ENCODE results near the gene CMIP. TPM values are rescaled to one million over a fixed set of nuclear protein-coding genes. Genes with fewer than 3 reads are reported as not detected.

CMIP gene
- total RNA-seq, 1 donor from 2014 or later = 6.6 TPM

GRCh38 chr16:81679721-81680430 lies 235.3 kb downstream of the CMIP start:
- Histone ChIP-seq H3K4me3 (no peak overlapping the region), H3K79me2 (ENCODE audit: low read depth) (no peaks in the 10 kb centered on the region), H3K4me1 (no peaks in the 10 kb centered on the region), H3K9ac (no peak overlapping the region), H3F3A (ENCODE audit: low read depth) (no peaks in the 10 kb centered on the region), H3K27ac (no peak overlapping the region), H3K36me3 (no peaks in the 10 kb centered on the region), H3K4me2 (no peak overlapping the region), H2AFZ (replicated peaks) (no peak overlapping the region), H3K9me3 (ENCODE audit: low read depth) (no peaks in the 10 kb centered on the region), H3K27me3 (no peaks in the 10 kb centered on the region), H4K20me1 (ENCODE audit: low read depth) (peaks cover 8% of the 10 kb centered on the region)
- no peak for DNase-seq (ENCODE audit: low spot score)
- Mint-ChIP-seq H3K9me3 (no peaks in the 10 kb centered on the region), H3K4me3 (no peak overlapping the region), H3K27me3 (ENCODE audit: insufficient read depth, low read depth) (no peaks in the 10 kb centered on the region), H3K27ac (no peak overlapping the region), H3K4me1 (no peaks in the 10 kb centered on the region), H3K36me3 (peaks cover 22% of the 10 kb centered on the region)
- no peak for TF ChIP-seq EZH2 (IDR thresholded peaks at IDR 0.05)
- no peak for TF ChIP-seq CTCF (IDR thresholded peaks at IDR 0.05)
- no peak for TF ChIP-seq EZH2phosphoT487 (IDR thresholded peaks at IDR 0.05)

- H4K20me1 ChIP-seq (ENCODE audit: low read depth) = peaks cover 5% of the 10 kb centered on the region
- H3K4me1 Mint-ChIP-seq = no peaks in the 10 kb centered on the region
- H3K9me3 ChIP-seq (ENCODE audit: low read depth) = no peaks in the 10 kb centered on the region
- H3K79me2 ChIP-seq (ENCODE audit: low read depth) = no peaks in the 10 kb centered on the region
- H3K27me3 Mint-ChIP-seq (ENCODE audit: insufficient read depth, low read depth) = no peaks in the 10 kb centered on the region
- H3K9me3 Mint-ChIP-seq = no peaks in the 10 kb centered on the region
- no peak overlapping the region for H2AFZ ChIP-seq (replicated peaks)
- H3F3A ChIP-seq (ENCODE audit: low read depth) = no peaks in the 10 kb centered on the region
- H3K27me3 ChIP-seq = no peaks in the 10 kb centered on the region
- H3K36me3 Mint-ChIP-seq = peaks cover 22% of the 10 kb centered on the region
- no peak overlapping the region for H3K4me3 Mint-ChIP-seq
- no peak overlapping the region for H3K9ac ChIP-seq
- H3K4me3 ChIP-seq = no peak overlapping the region
- H3K27ac Mint-ChIP-seq = no peak overlapping the region
- no peaks in the 10 kb centered on the region for H3K36me3 ChIP-seq
- no peak for DNase-seq (ENCODE audit: low spot score)
- H3K4me1 ChIP-seq = no peaks in the 10 kb centered on the region
- no peak overlapping the region for H3K27ac ChIP-seq
- TF ChIP-seq CTCF (IDR thresholded peaks at IDR 0.05) (no peak), EZH2 (IDR thresholded peaks at IDR 0.05) (no peak), EZH2phosphoT487 (IDR thresholded peaks at IDR 0.05) (no peak)
- no peak overlapping the region for H3K4me2 ChIP-seq
These were observed 236.1 kb downstream of the CMIP start for GRCh38 chr16:81680444-81681275.

GRCh38 chr16:81681311-81681710 lies 236.7 kb downstream of the CMIP start:
- Histone ChIP-seq H3K4me1 (no peaks in the 10 kb centered on the region), H3K9ac (no peak overlapping the region), H3K36me3 (no peaks in the 10 kb centered on the region), H3K9me3 (ENCODE audit: low read depth) (no peaks in the 10 kb centered on the region), H3K4me2 (no peak overlapping the region), H3K4me3 (no peak overlapping the region), H3K27ac (no peak overlapping the region), H3K79me2 (ENCODE audit: low read depth) (no peaks in the 10 kb centered on the region), H3K27me3 (no peaks in the 10 kb centered on the region), H2AFZ (replicated peaks) (no peak overlapping the region), H3F3A (ENCODE audit: low read depth) (no peaks in the 10 kb centered on the region), H4K20me1 (ENCODE audit: low read depth) (no peaks in the 10 kb centered on the region)
- no peaks in the 10 kb centered on the region for H3K4me1 Mint-ChIP-seq
- no peak for TF ChIP-seq EZH2 (IDR thresholded peaks at IDR 0.05)
- TF ChIP-seq CTCF (IDR thresholded peaks at IDR 0.05) = no peak
- TF ChIP-seq EZH2phosphoT487 (IDR thresholded peaks at IDR 0.05) = no peak
- H3K27ac Mint-ChIP-seq = no peak overlapping the region
- DNase-seq (ENCODE audit: low spot score) = no peak
- no peaks in the 10 kb centered on the region for H3K9me3 Mint-ChIP-seq
- no peaks in the 10 kb centered on the region for H3K27me3 Mint-ChIP-seq (ENCODE audit: insufficient read depth, low read depth)
- no peak overlapping the region for H3K4me3 Mint-ChIP-seq
- peaks cover 22% of the 10 kb centered on the region for H3K36me3 Mint-ChIP-seq

All from neural progenitor cell (in vitro differentiated cells).